ENCODE measurements around the gene LRRC27.
"Not testable (repeated sequence)": the region's sequence is repeated elsewhere in the genome, so short reads cannot be mapped to it uniquely, and the experiment has no call there.

Gene LRRC27

GRCh38 chr10:132316133-132316532 is 15.9 kb upstream of the LRRC27 start:
- DNase-seq, result no peak

- not testable (repeated sequence) for DNase-seq
Measured at GRCh38 chr10:132317477-132317876, 14.5 kb upstream of the LRRC27 start.

- peak; percentile 88 for DNase-seq
Measured at GRCh38 chr10:132319853-132320653, 11.9 kb upstream of the LRRC27 start.

- no peak for DNase-seq
Measured at GRCh38 chr10:132320654-132321469, 11.1 kb upstream of the LRRC27 start.

GRCh38 chr10:132321726-132322125 is 10.3 kb upstream of the LRRC27 start:
- no peak for DNase-seq

GRCh38 chr10:132322586-132323048 is 9.4 kb upstream of the LRRC27 start:
- peak; percentile 35 for DNase-seq

GRCh38 chr10:132324186-132324585 is 7.8 kb upstream of the LRRC27 start:
- no peak for DNase-seq

GRCh38 chr10:132326344-132326889 is 5.6 kb upstream of the LRRC27 start:
- DNase-seq, result no peak

GRCh38 chr10:132326925-132327324 is 5.1 kb upstream of the LRRC27 start:
- DNase-seq, result peak; percentile 37

GRCh38 chr10:132328106-132328505 is 3.9 kb upstream of the LRRC27 start:
- no peak for DNase-seq

GRCh38 chr10:132328738-132329137 is 3.3 kb upstream of the LRRC27 start:
- no peak for DNase-seq

- peak; percentile 69 for DNase-seq
Measured at GRCh38 chr10:132329565-132330485, 2.2 kb upstream of the LRRC27 start.

- DNase-seq, result no peak
Measured at GRCh38 chr10:132330486-132330833, 1.5 kb upstream of the LRRC27 start.

- DNase-seq, result no peak
Measured at GRCh38 chr10:132332433-132332754, 401 bp downstream of the LRRC27 start.

- no peak for DNase-seq
Measured at GRCh38 chr10:132333386-132333785, 1.4 kb downstream of the LRRC27 start.

GRCh38 chr10:132334631-132335188 is 2.7 kb downstream of the LRRC27 start:
- DNase-seq, result no peak

- no peak for DNase-seq
Measured at GRCh38 chr10:132335189-132336063, 3.4 kb downstream of the LRRC27 start.

- no peak for DNase-seq
Measured at GRCh38 chr10:132336064-132336746, 4.2 kb downstream of the LRRC27 start.

- no peak for DNase-seq
Measured at GRCh38 chr10:132336919-132337407, 5.0 kb downstream of the LRRC27 start.

- not testable (repeated sequence) for DNase-seq
Measured at GRCh38 chr10:132337854-132338253, 5.9 kb downstream of the LRRC27 start.

GRCh38 chr10:132338876-132339275 is 6.9 kb downstream of the LRRC27 start:
- no peak for DNase-seq

All from activated CD4-positive, alpha-beta T cell treated with anti-CD3 and anti-CD28 coated beads, Interleukin-2, amount 50 U/mL, for 16 hours (primary cell).